Kidney (tissue), 14 donors: ENCODE results near the gene AOPEP. TPM values are rescaled to one million over a fixed set of nuclear protein-coding genes. Genes with fewer than 3 reads are reported as not detected.

Source experiments
- DNase-seq, 5 donors: peaks; one replicate each; pipeline ENCODE4 v3.0.0-alpha.2; 2013 to 2020
- FAIRE-seq: peaks from 2 replicates; lab custom pipeline; 2012; peaks lifted over from hg19 to GRCh38; lab: Jason Lieb, UNC
- H3K27ac ChIP-seq, 2 donors: one replicate each; pipeline ENCODE4 v1.7.0; 2013; ENCODE audit warnings: low read depth in 2 of 2, low read length in 2 of 2, inconsistent platforms in 1 of 2
- H3K27me3 ChIP-seq: one replicate; pipeline ENCODE4 v1.7.1; 2013; ENCODE audit warnings: low read length, inconsistent platforms; ENCODE audit not compliant: control insufficient read depth, insufficient read depth
- H3K36me3 ChIP-seq, 3 donors: one replicate each; pipeline versions ENCODE4 v1.7.0 to v1.7.1; 2013; ENCODE audit warnings: low read length in 3 of 3, control low read depth in 1 of 3, inconsistent platforms in 1 of 3; ENCODE audit not compliant: insufficient read depth in 3 of 3, control insufficient read depth in 2 of 3
- H3K4me1 ChIP-seq, 3 donors: one replicate each; pipeline versions ENCODE4 v1.7.0 to v1.7.1; 2013; ENCODE audit warnings: low read length in 3 of 3, inconsistent platforms in 1 of 3, low read depth in 1 of 3; ENCODE audit not compliant: control insufficient read depth in 2 of 3, insufficient read depth in 2 of 3
- H3K4me3 ChIP-seq, 3 donors: one replicate each; pipeline versions ENCODE4 v1.7.0 to v1.8.1; 2013; ENCODE audit warnings: low read length in 3 of 3, control low read depth in 1 of 3, inconsistent platforms in 1 of 3
- H3K9ac ChIP-seq, 3 donors: one replicate each; pipeline versions ENCODE4 v1.7.0 to v1.7.1; 2013; ENCODE audit warnings: low read length in 3 of 3, control low read depth in 1 of 3, inconsistent platforms in 1 of 3
- H3K9me3 ChIP-seq, 3 donors: one replicate each; pipeline versions ENCODE4 v1.7.0 to v1.7.1; 2013; ENCODE audit warnings: low read length in 3 of 3, control low read depth in 1 of 3, inconsistent platforms in 1 of 3; ENCODE audit not compliant: control insufficient read depth in 2 of 3, insufficient read depth in 1 of 3
- CTCF ChIP-seq: IDR thresholded peaks from 3 replicates; pipeline ENCODE4 v1.5.1; 2012; ENCODE audit warnings: mild to moderate bottlenecking, moderate library complexity, borderline replicate concordance; ENCODE audit not compliant: insufficient read depth; ENCODE audit errors: extremely low read depth
- intact Hi-C: fragments of 100-400 bp; cut with DNase I; formaldehyde crosslinking; loops from one replicate; pipeline ENCODE4 v1.11.1; 2022
- polyA plus RNA-seq: library from polyadenylated mRNA; stranded (reverse); fragments of 350-450 nt; fragmentation: Illumina TruSeq; extraction: RNeasy Lipid Tissue Mini Kit (QIAGEN cat#74804); gene quantifications from one replicate; pipeline ENCODE4 v1.2.3, GENCODE V29; 2014; ENCODE audit warnings: low read depth, low replicate concordance; ENCODE audit not compliant: insufficient read depth
- total RNA-seq: library from RNA; stranded (reverse); fragmentation: NEBNext Ultra II Directional; extraction: Animal tissue kit (Norgen Biotek cat#: 25700); gene quantifications from one replicate; pipeline ENCODE4 v1.2.1, GENCODE V29; 2021
- donor health status: control.
- donor health status: control.
- donor health status: control.
- donor health status: control.
- donor health status: control.
- donor health status: DM: yes; HTN: yes; CAD: no.
- donor health status: Normal renal cell carcinoma (clear cell type).

The AOPEP gene
- total and polyA plus RNA-seq, 2 donors from 2014 or later, result 52.2 to 119 TPM

DNA sequence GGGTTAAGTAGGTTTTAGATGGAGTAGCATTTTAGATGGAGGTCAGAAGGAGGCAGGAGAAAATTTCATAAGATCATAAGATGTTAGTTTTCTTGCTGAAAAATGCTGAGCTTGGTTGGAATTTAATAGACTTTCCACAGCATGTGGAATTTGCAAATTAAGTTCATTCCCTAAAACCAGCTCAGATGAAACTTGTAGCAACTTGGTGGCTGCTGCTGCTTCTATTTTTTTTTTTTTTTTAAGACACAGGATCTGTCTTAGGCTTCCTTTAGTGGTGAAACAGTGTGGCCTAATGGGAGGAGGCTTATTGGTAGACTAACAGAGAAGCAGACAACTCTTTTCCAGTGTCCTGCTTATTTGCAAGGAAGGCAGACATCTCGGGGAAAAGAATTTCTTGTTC, 154.5 kb downstream of the AOPEP start:
- no peak for TF ChIP-seq CTCF
- Histone ChIP-seq H3K9me3 (no peaks in the 10 kb centered on the region), H3K4me1 (peaks cover 0 to 3% (median 0%) of the 10 kb centered on the region in 3 donors), H3K27me3 (no peaks in the 10 kb centered on the region), H3K36me3 (no peaks in the 10 kb centered on the region), H3K9ac (no peak overlapping the region), H3K4me3 (no peak overlapping the region), H3K27ac (no peak overlapping the region)
- DNase-seq (no peak), FAIRE-seq (no peak)
- intact Hi-C loops, result no loop called here

DNA sequence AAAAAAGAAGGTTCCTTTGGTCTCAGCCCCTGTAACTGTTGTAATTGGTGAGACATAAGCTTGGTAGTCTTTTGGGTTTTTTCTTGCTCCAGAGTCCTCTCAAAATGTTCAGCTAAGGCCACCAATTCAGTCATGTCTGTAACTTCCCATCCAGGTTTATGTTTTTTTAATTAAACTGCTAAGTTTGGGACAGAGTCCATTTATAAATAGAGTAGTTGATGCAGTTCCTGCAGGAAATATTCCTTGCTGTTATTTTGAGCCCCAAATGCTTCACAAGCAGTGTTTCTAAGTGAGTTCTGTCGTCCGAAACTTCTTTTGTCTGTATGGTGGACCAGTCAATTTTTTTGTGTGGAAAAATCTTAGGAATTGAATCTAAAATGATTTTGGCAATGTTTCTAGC, 155.0 kb downstream of the AOPEP start:
- no peak overlapping the region for H3K4me3 ChIP-seq
- H3K27ac ChIP-seq, result no peak overlapping the region
- no peak for TF ChIP-seq CTCF
- H3K9me3 ChIP-seq, result no peaks in the 10 kb centered on the region
- intact Hi-C loops, result no loop called here
- H3K27me3 ChIP-seq, result no peaks in the 10 kb centered on the region
- no peak overlapping the region for H3K9ac ChIP-seq
- no peak for DNase-seq
- H3K36me3 ChIP-seq, result no peaks in the 10 kb centered on the region
- FAIRE-seq, result no peak
- peaks cover 0 to 3% (median 0%) of the 10 kb centered on the region in 3 donors for H3K4me1 ChIP-seq

DNA sequence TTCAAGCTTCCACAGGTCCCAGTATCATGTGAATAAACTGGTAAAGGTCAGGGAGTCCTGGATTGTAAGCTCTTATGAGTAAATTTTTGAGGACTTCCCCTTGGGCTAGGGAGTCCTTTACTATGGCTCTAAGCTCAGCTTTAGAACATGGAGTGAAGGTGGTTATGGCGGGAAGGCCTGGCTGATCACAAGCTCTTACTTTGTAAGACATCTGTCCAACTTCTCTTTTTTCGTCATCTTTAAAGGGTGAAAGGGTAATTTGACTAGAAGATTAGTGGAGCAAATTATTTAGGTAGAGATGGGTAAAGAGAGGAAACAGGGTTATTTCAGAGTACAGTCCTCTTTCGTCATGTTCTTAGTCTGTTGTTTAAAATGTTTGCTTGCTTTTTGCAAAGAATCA, 155.4 kb downstream of the AOPEP start:
- H3K27me3 ChIP-seq, result no peaks in the 10 kb centered on the region
- no peaks in the 10 kb centered on the region for H3K36me3 ChIP-seq
- DNase-seq, result no peak
- intact Hi-C loops, result no loop called here
- no peak overlapping the region for H3K9ac ChIP-seq
- no peak for TF ChIP-seq CTCF
- H3K4me1 ChIP-seq, result peaks cover 0 to 3% (median 0%) of the 10 kb centered on the region in 3 donors
- no peaks in the 10 kb centered on the region for H3K9me3 ChIP-seq
- FAIRE-seq, result no peak
- H3K27ac ChIP-seq, result no peak overlapping the region
- H3K4me3 ChIP-seq, result no peak overlapping the region
